HG03066 (cell line): ENCODE measurements around the gene RCOR2.

Experiments
- ATAC-seq: cut with Tn5 transposase; IDR thresholded peaks from one replicate; pipeline ENCODE4 v1.9.1; 2021; ENCODE audit warnings: low read depth; ENCODE audit not compliant: unreplicated experiment

Gene RCOR2

GRCh38 chr11:63929616-63930015 is 12.7 kb upstream of the RCOR2 start:
- ATAC-seq: no peak

- no peak for ATAC-seq
These were observed 6.4 kb upstream of the RCOR2 start for GRCh38 chr11:63923319-63923718.

- no peak for ATAC-seq
These were observed 5.8 kb upstream of the RCOR2 start for GRCh38 chr11:63922673-63923192.

- no peak for ATAC-seq
These were observed 4.0 kb upstream of the RCOR2 start for GRCh38 chr11:63920939-63921417.

- no peak for ATAC-seq
These were observed 3.4 kb upstream of the RCOR2 start for GRCh38 chr11:63920126-63920938.

GRCh38 chr11:63919267-63920125 is 2.5 kb upstream of the RCOR2 start:
- no peak for ATAC-seq

- no peak for ATAC-seq
These were observed 1.7 kb upstream of the RCOR2 start for GRCh38 chr11:63918507-63919191.

GRCh38 chr11:63917692-63918506 is 935 bp upstream of the RCOR2 start:
- no peak for ATAC-seq

GRCh38 chr11:63915961-63916836 is 765 bp downstream of the RCOR2 start:
- ATAC-seq: no peak

- no peak for ATAC-seq
These were observed 1.9 kb downstream of the RCOR2 start for GRCh38 chr11:63914896-63915691.

GRCh38 chr11:63913866-63914830 is 2.8 kb downstream of the RCOR2 start:
- no peak for ATAC-seq

GRCh38 chr11:63912678-63913077 is 4.3 kb downstream of the RCOR2 start:
- ATAC-seq: no peak

- no peak for ATAC-seq
These were observed 5.1 kb downstream of the RCOR2 start for GRCh38 chr11:63911876-63912275.

- ATAC-seq: no peak
These were observed 5.5 kb downstream of the RCOR2 start for GRCh38 chr11:63911440-63911839.

GRCh38 chr11:63910675-63911074 is 6.3 kb downstream of the RCOR2 start:
- ATAC-seq: no peak

GRCh38 chr11:63909591-63910506 is 7.1 kb downstream of the RCOR2 start:
- ATAC-seq: no peak
